ENCODE measurements around the gene GOLGA8A. TPM values are rescaled to one million over a fixed set of nuclear protein-coding genes. Genes with fewer than 3 reads are reported as not detected.

The GOLGA8A gene
- 100 to 1,000 TPM; 170 TPM for total RNA-seq

- DNase-seq, result peak; percentile 69
- Mint-ChIP-seq H3K4me1 (peaks cover 11% of the 10 kb centered on the region), H3K36me3 (ENCODE audit: low read depth) (peaks cover 11% of the 10 kb centered on the region), H3K27ac (peak within 1 kb of the TSS; percentile 91), H3K27me3 (peaks cover 3% of the 10 kb centered on the region), H3K4me3 (peak within 1 kb of the TSS; percentile 90), H3K9me3 (no peaks in the 10 kb centered on the region)
- CTCF ChIA-PET, result interaction anchor here (1.1 to 2.6 kb wide), 2 partner anchors 70 to 95 kb away, joined by 3 to 7 read pairs; partner anchors contain the start of genes LPCAT4, NOP10 and NUTM1
- POLR2A ChIA-PET, result interaction anchor here (1.6 to 1.9 kb wide), 2 partner anchors 71 to 146 kb away, joined by 7 read pairs; partner anchors contain the start of genes GOLGA8B and LPCAT4
Measured at GRCh38 chr15:34437687-34438086, at the start of gene GOLGA8A. Gene GOLGA8A, minus strand, starts transcription at chr15:34437808. Its CDS starts 48,117 bp downstream, at chr15:34389691.

GRCh38 chr15:34483644-34484043 is 46.0 kb upstream of the GOLGA8A start:
- ChIA-PET POLR2A (no interaction called here), CTCF (no interaction called here)
- Mint-ChIP-seq H3K4me1 (no peaks in the 10 kb centered on the region), H3K36me3 (ENCODE audit: low read depth) (no peaks in the 10 kb centered on the region), H3K4me3 (no peak overlapping the region), H3K27ac (no peak overlapping the region), H3K27me3 (peaks cover 24% of the 10 kb centered on the region), H3K9me3 (no peaks in the 10 kb centered on the region)
- no peak for DNase-seq

- no peaks in the 10 kb centered on the region for H3K9me3 Mint-ChIP-seq
- peaks cover 27% of the 10 kb centered on the region for H3K27me3 Mint-ChIP-seq
- ChIA-PET POLR2A (no interaction called here), CTCF (interaction anchor here (0.6 kb wide), 1 partner anchor 54 kb away, joined by 5 read pairs; no protein-coding TSS in a partner anchor)
- no peak overlapping the region for H3K4me3 Mint-ChIP-seq
- no peaks in the 10 kb centered on the region for H3K4me1 Mint-ChIP-seq
- no peak overlapping the region for H3K27ac Mint-ChIP-seq
- no peak for DNase-seq
- no peaks in the 10 kb centered on the region for H3K36me3 Mint-ChIP-seq (ENCODE audit: low read depth)
Measured at GRCh38 chr15:34481370-34481769, 43.8 kb upstream of the GOLGA8A start.

- Mint-ChIP-seq H3K27ac (no peak overlapping the region), H3K27me3 (peaks cover 26% of the 10 kb centered on the region), H3K4me1 (peaks cover 3% of the 10 kb centered on the region), H3K36me3 (ENCODE audit: low read depth) (no peaks in the 10 kb centered on the region), H3K9me3 (no peaks in the 10 kb centered on the region), H3K4me3 (no peak overlapping the region)
- ChIA-PET POLR2A (no interaction called here), CTCF (no interaction called here)
- no peak for DNase-seq
Measured at GRCh38 chr15:34473840-34474239, 36.2 kb upstream of the GOLGA8A start.

DNA sequence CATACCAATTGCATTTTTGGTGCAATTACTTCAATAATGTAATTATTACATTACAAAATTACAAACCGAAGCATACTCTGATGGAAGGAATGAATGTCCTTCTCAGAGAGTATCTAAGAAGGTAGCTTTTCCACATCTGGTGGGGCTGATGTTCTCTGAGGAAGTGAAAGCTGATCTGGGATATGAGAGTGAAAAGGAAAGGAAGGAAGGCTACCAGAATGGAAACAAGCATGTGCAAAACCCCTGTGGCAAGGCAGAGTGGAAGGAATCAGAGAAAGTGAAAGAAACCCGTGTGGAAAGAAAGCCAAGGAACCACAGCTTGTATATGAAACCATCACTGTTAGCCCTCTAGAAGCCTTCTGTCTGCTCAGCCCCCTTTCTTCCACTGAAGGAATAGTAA is 35.3 kb upstream of the GOLGA8A start:
- ChIA-PET POLR2A (no interaction called here), CTCF (no interaction called here)
- Mint-ChIP-seq H3K9me3 (no peaks in the 10 kb centered on the region), H3K4me3 (no peak overlapping the region), H3K27me3 (peaks cover 26% of the 10 kb centered on the region), H3K4me1 (peaks cover 7% of the 10 kb centered on the region), H3K36me3 (ENCODE audit: low read depth) (no peaks in the 10 kb centered on the region), H3K27ac (no peak overlapping the region)
- no peak for DNase-seq

GRCh38 chr15:34470892-34471291 is 33.3 kb upstream of the GOLGA8A start:
- ChIA-PET CTCF (no interaction called here), POLR2A (no interaction called here)
- H3K27ac Mint-ChIP-seq, result no peak overlapping the region
- H3K4me3 Mint-ChIP-seq, result no peak overlapping the region
- no peak for DNase-seq
- peaks cover 7% of the 10 kb centered on the region for H3K4me1 Mint-ChIP-seq
- H3K27me3 Mint-ChIP-seq, result peaks cover 23% of the 10 kb centered on the region
- H3K36me3 Mint-ChIP-seq (ENCODE audit: low read depth), result no peaks in the 10 kb centered on the region
- H3K9me3 Mint-ChIP-seq, result no peaks in the 10 kb centered on the region

- no peak overlapping the region for H3K4me3 Mint-ChIP-seq
- POLR2A ChIA-PET, result no interaction called here
- CTCF ChIA-PET, result no interaction called here
Measured at GRCh38 chr15:34470091-34470490, 32.5 kb upstream of the GOLGA8A start.

GRCh38 chr15:34461730-34462129 is 24.1 kb upstream of the GOLGA8A start:
- CTCF ChIA-PET, result no interaction called here

More at GRCh38 chr15:34470091-34470490, 32.5 kb upstream of the GOLGA8A start:
- Mint-ChIP-seq H3K9me3 (no peaks in the 10 kb centered on the region), H3K4me1 (peaks cover 7% of the 10 kb centered on the region), H3K36me3 (ENCODE audit: low read depth) (no peaks in the 10 kb centered on the region), H3K27ac (no peak overlapping the region), H3K27me3 (peaks cover 23% of the 10 kb centered on the region)
- no peak for DNase-seq

GRCh38 chr15:34460451-34460850 is 22.8 kb upstream of the GOLGA8A start:
- no peak overlapping the region for H3K27ac Mint-ChIP-seq
- peaks cover 23% of the 10 kb centered on the region for H3K27me3 Mint-ChIP-seq
- ChIA-PET POLR2A (no interaction called here), CTCF (no interaction called here)
- no peak overlapping the region for H3K4me3 Mint-ChIP-seq
- H3K36me3 Mint-ChIP-seq (ENCODE audit: low read depth), result no peaks in the 10 kb centered on the region
- DNase-seq, result no peak
- no peaks in the 10 kb centered on the region for H3K4me1 Mint-ChIP-seq
- H3K9me3 Mint-ChIP-seq, result no peaks in the 10 kb centered on the region

More at GRCh38 chr15:34461730-34462129, 24.1 kb upstream of the GOLGA8A start:
- no peaks in the 10 kb centered on the region for H3K4me1 Mint-ChIP-seq
- no peak for DNase-seq
- no peak overlapping the region for H3K27ac Mint-ChIP-seq
- POLR2A ChIA-PET, result no interaction called here
- H3K4me3 Mint-ChIP-seq, result no peak overlapping the region
- no peaks in the 10 kb centered on the region for H3K36me3 Mint-ChIP-seq (ENCODE audit: low read depth)
- H3K9me3 Mint-ChIP-seq, result no peaks in the 10 kb centered on the region
- peaks cover 25% of the 10 kb centered on the region for H3K27me3 Mint-ChIP-seq

- CTCF ChIA-PET, result no interaction called here
- POLR2A ChIA-PET, result no interaction called here
- peaks cover 19% of the 10 kb centered on the region for H3K27me3 Mint-ChIP-seq
- H3K36me3 Mint-ChIP-seq (ENCODE audit: low read depth), result no peaks in the 10 kb centered on the region
- no peaks in the 10 kb centered on the region for H3K4me1 Mint-ChIP-seq
- no peaks in the 10 kb centered on the region for H3K9me3 Mint-ChIP-seq
- no peak overlapping the region for H3K27ac Mint-ChIP-seq
- DNase-seq, result no peak
- no peak overlapping the region for H3K4me3 Mint-ChIP-seq
Measured at GRCh38 chr15:34456658-34457057, 19.1 kb upstream of the GOLGA8A start.

DNA sequence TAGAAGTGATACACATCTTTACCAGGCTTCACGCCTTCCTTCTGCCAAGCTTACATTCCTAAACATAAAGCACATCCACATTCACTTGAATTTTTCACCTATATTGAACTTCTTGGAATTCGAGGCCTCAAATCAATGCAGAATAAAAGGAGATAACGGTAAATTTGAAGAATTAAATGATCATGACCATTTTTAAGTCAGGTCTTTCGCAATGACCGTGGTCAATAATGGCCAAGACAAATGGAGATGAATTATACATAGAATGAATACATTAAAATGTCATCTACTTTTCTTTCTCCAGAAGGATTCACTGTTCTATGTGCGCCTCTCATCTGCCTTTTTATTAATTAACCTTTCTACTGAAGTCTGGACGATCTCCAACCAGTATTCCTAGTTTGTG is 5.3 kb upstream of the GOLGA8A start:
- ChIA-PET POLR2A (no interaction called here), CTCF (no interaction called here)
- H3K9me3 Mint-ChIP-seq, result no peaks in the 10 kb centered on the region
- H3K36me3 Mint-ChIP-seq (ENCODE audit: low read depth), result no peaks in the 10 kb centered on the region
- H3K27me3 Mint-ChIP-seq, result peaks cover 22% of the 10 kb centered on the region
- no peak overlapping the region for H3K27ac Mint-ChIP-seq
- DNase-seq, result no peak
- no peak overlapping the region for H3K4me3 Mint-ChIP-seq
- no peaks in the 10 kb centered on the region for H3K4me1 Mint-ChIP-seq

DNA sequence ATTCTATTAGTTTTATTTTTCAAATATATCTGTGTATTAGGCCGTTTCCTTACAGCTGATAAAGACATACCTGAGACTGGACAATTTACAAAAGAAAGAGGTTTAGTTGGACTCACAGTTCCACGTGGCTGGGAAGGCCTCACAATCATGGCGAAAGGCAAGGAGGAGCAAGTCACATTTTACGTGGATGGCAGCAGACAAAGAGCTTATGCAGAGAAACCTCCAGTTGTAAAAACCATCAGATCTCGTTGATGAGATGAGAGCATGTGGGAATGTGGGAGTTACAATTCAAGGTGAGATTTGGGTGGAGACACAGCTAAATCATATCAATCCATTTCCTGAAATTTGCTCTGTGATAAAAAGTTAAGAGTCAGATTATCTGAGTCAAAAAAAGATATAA is 2.3 kb upstream of the GOLGA8A start:
- Mint-ChIP-seq H3K4me1 (peaks cover 11% of the 10 kb centered on the region), H3K27ac (no peak overlapping the region), H3K9me3 (no peaks in the 10 kb centered on the region), H3K4me3 (no peak overlapping the region), H3K27me3 (peaks cover 16% of the 10 kb centered on the region), H3K36me3 (ENCODE audit: low read depth) (peaks cover 6% of the 10 kb centered on the region)
- no peak for DNase-seq
- POLR2A ChIA-PET, result no interaction called here
- CTCF ChIA-PET, result no interaction called here

GRCh38 chr15:34436956-34437442 is 609 bp downstream of the GOLGA8A start:
- CTCF ChIA-PET, result interaction anchor here (1.1 to 2.6 kb wide), 2 partner anchors 69 to 94 kb away, joined by 3 to 7 read pairs; partner anchors contain the start of genes LPCAT4, NOP10 and NUTM1
- Mint-ChIP-seq H3K9me3 (no peaks in the 10 kb centered on the region), H3K36me3 (ENCODE audit: low read depth) (peaks cover 16% of the 10 kb centered on the region), H3K27ac (no peak overlapping the region), H3K27me3 (peaks cover 3% of the 10 kb centered on the region), H3K4me3 (peak overlapping the region; percentile 76), H3K4me1 (peaks cover 11% of the 10 kb centered on the region)
- DNase-seq, result peak; percentile 40
- POLR2A ChIA-PET, result interaction anchor here (1.6 to 1.9 kb wide), 2 partner anchors 70 to 146 kb away, joined by 7 read pairs; partner anchors contain the start of genes GOLGA8B and LPCAT4

Data from activated CD4-positive, alpha-beta memory T cell treated with anti-CD3 and anti-CD28 coated beads, Interleukin-2, amount 10 ng/mL, durations not matched to agents 7 days and 5 days (primary cell).